ENCODE measurements around the gene EGFL7. TPM values are rescaled to one million over a fixed set of nuclear protein-coding genes. Genes with fewer than 3 reads are reported as not detected.
A peak's percentile ranks its signal among the peaks of the same experiment; 100 is the strongest.

EGFL7 gene
- total and polyA plus RNA-seq, 2 of the 13 experiments (the other 11 are each of a cell fraction or from before 2014, with no cell fraction given) = 0.20 to 5.1 TPM

DNA sequence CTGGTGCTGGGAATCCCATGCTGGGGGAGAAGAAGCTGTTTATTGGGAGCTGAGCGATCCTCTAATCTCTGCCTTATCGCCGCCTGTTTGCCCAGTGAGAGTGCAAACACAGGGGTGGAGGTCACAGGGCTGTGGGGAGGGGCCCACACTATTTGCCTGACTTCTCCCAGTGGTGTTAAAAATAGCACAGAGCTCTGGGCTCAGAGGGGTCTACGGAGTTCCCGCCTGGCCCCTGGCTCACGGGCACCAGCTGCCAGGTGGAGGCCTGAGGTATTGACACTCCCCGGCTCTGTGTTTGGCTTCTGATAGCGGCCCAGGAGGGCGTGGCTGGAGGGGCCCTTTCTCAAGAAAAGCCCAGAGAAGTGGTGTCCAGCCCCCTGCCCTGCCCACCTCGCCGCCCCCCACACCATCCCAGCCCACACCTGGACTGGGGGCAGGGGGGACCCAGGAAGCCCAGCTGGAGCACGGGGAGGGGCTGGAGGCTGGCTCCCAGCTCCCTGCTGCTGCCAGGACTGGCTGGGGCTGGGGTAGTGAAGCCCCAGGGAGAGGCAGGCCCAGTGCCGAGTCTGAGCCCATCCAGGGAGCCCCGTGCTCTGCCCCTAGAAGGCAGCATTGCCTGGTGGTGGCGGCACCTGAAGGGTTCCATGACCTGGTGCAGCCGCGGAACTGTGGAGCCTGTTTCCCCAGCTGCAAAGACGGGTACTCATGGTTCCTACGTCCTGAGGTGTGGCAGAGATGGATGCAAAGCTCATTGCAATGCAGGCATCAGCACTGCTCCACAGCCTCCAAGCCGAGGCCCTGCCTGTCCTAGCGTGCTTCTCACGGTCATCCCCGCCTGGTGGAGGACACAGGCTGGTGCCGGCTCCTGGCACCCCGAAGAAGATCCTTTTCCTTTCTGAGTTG is 35.7 kb upstream of the EGFL7 start (continued):
- TF ChIP-seq, protein P1, sequence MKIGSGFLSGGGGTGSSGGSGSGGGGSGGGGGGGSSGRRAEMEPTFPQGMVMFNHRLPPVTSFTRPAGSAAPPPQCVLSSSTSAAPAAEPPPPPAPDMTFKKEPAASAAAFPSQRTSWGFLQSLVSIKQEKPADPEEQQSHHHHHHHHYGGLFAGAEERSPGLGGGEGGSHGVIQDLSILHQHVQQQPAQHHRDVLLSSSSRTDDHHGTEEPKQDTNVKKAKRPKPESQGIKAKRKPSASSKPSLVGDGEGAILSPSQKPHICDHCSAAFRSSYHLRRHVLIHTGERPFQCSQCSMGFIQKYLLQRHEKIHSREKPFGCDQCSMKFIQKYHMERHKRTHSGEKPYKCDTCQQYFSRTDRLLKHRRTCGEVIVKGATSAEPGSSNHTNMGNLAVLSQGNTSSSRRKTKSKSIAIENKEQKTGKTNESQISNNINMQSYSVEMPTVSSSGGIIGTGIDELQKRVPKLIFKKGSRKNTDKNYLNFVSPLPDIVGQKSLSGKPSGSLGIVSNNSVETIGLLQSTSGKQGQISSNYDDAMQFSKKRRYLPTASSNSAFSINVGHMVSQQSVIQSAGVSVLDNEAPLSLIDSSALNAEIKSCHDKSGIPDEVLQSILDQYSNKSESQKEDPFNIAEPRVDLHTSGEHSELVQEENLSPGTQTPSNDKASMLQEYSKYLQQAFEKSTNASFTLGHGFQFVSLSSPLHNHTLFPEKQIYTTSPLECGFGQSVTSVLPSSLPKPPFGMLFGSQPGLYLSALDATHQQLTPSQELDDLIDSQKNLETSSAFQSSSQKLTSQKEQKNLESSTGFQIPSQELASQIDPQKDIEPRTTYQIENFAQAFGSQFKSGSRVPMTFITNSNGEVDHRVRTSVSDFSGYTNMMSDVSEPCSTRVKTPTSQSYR (CRISPR knock-in tag; IDR thresholded peaks at IDR 0.05; ENCODE audit: borderline replicate concordance) = peak; percentile 88
- TF ChIP-seq SCMH1 (CRISPR knock-in tag; IDR thresholded peaks at IDR 0.05; ENCODE audit: borderline replicate concordance) = no peak
- TF ChIP-seq GTF2F1 (IDR thresholded peaks at IDR 0.05; ENCODE audit: low read length) = no peak
- TF ChIP-seq, protein P2, sequence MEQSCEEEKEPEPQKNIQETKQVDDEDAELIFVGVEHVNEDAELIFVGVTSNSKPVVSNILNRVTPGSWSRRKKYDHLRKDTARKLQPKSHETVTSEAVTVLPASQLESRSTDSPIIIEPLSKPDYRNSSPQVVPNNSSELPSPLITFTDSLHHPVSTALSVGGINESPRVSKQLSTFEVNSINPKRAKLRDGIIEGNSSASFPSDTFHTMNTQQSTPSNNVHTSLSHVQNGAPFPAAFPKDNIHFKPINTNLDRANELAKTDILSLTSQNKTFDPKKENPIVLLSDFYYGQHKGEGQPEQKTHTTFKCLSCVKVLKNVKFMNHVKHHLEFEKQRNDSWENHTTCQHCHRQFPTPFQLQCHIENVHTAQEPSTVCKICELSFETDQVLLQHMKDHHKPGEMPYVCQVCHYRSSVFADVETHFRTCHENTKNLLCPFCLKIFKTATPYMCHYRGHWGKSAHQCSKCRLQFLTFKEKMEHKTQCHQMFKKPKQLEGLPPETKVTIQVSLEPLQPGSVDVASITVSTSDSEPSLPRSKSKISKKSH (CRISPR knock-in tag; IDR thresholded peaks at IDR 0.05; ENCODE audit: borderline replicate concordance) = no peak
- no peak for TF ChIP-seq TEAD2 (CRISPR knock-in tag; IDR thresholded peaks at IDR 0.05)
- no peak for TF ChIP-seq ZNF839 (CRISPR knock-in tag; IDR thresholded peaks at IDR 0.05; ENCODE audit: borderline replicate concordance)
- no peak for TF ChIP-seq CENPX (CRISPR knock-in tag; IDR thresholded peaks at IDR 0.05)
- TF ChIP-seq ZNF7 (CRISPR knock-in tag; IDR thresholded peaks at IDR 0.05) = no peak
- TF ChIP-seq HMG20A (CRISPR knock-in tag; IDR thresholded peaks at IDR 0.05; ENCODE audit: borderline replicate concordance) = peak; percentile 100
- TF ChIP-seq, protein P3, sequence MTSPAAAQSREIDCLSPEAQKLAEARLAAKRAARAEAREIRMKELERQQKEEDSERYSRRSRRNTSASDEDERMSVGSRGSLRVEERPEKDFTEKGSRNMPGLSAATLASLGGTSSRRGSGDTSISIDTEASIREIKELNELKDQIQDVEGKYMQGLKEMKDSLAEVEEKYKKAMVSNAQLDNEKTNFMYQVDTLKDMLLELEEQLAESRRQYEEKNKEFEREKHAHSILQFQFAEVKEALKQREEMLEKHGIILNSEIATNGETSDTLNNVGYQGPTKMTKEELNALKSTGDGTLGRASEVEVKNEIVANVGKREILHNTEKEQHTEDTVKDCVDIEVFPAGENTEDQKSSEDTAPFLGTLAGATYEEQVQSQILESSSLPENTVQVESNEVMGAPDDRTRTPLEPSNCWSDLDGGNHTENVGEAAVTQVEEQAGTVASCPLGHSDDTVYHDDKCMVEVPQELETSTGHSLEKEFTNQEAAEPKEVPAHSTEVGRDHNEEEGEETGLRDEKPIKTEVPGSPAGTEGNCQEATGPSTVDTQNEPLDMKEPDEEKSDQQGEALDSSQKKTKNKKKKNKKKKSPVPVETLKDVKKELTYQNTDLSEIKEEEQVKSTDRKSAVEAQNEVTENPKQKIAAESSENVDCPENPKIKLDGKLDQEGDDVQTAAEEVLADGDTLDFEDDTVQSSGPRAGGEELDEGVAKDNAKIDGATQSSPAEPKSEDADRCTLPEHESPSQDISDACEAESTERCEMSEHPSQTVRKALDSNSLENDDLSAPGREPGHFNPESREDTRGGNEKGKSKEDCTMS (CRISPR knock-in tag; conservative IDR thresholded peaks at IDR 0.05) = no peak
- no peak for TF ChIP-seq GPN1 (CRISPR knock-in tag; IDR thresholded peaks at IDR 0.05; ENCODE audit: borderline replicate concordance)
- no peak for TF ChIP-seq HNRNPK (IDR thresholded peaks at IDR 0.05; ENCODE audit: low read depth, low read length, poor library complexity, severe bottlenecking)
- peak; percentile 100 for TF ChIP-seq MEF2D (CRISPR knock-in tag; IDR thresholded peaks at IDR 0.05)
- TF ChIP-seq MZF1 (CRISPR knock-in tag; IDR thresholded peaks at IDR 0.05; ENCODE audit: borderline replicate concordance) = no peak
- 0 out of 2 replicates have a peak, but pooled peaks have one; percentile 4 for TF ChIP-seq JUND (CRISPR knock-in tag; IDR thresholded peaks at IDR 0.05)
- TF ChIP-seq GABPB1 (CRISPR knock-in tag; IDR thresholded peaks at IDR 0.05) = peak; percentile 23
- peak; percentile 83; the same call in 1 of the 2 replicates for TF ChIP-seq KLF12 (CRISPR knock-in tag; IDR thresholded peaks at IDR 0.05; ENCODE audit: borderline replicate concordance)
- no peak for TF ChIP-seq MED8 (CRISPR knock-in tag; IDR thresholded peaks at IDR 0.05; ENCODE audit: insufficient replicate concordance)
- no peak for TF ChIP-seq POLR2G (IDR thresholded peaks at IDR 0.05; ENCODE audit: low read depth, low read length)
- TF ChIP-seq, protein P4, sequence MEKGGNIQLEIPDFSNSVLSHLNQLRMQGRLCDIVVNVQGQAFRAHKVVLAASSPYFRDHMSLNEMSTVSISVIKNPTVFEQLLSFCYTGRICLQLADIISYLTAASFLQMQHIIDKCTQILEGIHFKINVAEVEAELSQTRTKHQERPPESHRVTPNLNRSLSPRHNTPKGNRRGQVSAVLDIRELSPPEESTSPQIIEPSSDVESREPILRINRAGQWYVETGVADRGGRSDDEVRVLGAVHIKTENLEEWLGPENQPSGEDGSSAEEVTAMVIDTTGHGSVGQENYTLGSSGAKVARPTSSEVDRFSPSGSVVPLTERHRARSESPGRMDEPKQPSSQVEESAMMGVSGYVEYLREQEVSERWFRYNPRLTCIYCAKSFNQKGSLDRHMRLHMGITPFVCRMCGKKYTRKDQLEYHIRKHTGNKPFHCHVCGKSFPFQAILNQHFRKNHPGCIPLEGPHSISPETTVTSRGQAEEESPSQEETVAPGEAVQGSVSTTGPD (CRISPR knock-in tag; IDR thresholded peaks at IDR 0.05) = no peak

Measured in HepG2 (cell line).